CD14-positive monocyte (primary cell): Measurements from ENCODE around the gene CDH18. TPM values are rescaled to one million over a fixed set of nuclear protein-coding genes. Genes with fewer than 3 reads are reported as not detected.

Experiments
- DNase-seq, 3 donors: peaks; one replicate each; pipeline ENCODE4 v3.0.0-alpha.2; 2011 to 2022
- H2AFZ ChIP-seq: 2 replicates; pipeline ENCODE4 v1.6.0; 2012; ENCODE audit warnings: mild to moderate bottlenecking, low read depth, low read length, inconsistent platforms; ENCODE audit not compliant: insufficient read depth, poor library complexity, severe bottlenecking
- H3K27ac ChIP-seq, 2 donors: 1 replicate in 1 of 2; 2 replicates in 1 of 2; pipeline ENCODE4 v1.5.1; 2012 to 2013; ENCODE audit warnings: low read length in 2 of 2, control low read depth in 1 of 2, inconsistent platforms in 1 of 2, low read depth in 1 of 2, mild to moderate bottlenecking in 1 of 2
- H3K27me3 ChIP-seq, 2 donors: one replicate each; pipeline versions ENCODE4 v1.6.0 to v1.6.1; 2011 to 2013; ENCODE audit warnings: low read length in 2 of 2; ENCODE audit not compliant: control insufficient read depth in 2 of 2, insufficient read depth in 2 of 2
- H3K36me3 ChIP-seq, 2 donors: replicated peaks in 1 of 2; 1 replicate in 1 of 2; 2 replicates in 1 of 2; pipeline versions ENCODE4 v1.5.1 to v1.6.1; 2012 to 2013; ENCODE audit warnings: low read length in 2 of 2, control low read depth in 1 of 2, inconsistent platforms in 1 of 2, mild to moderate bottlenecking in 1 of 2; ENCODE audit not compliant: insufficient read depth in 2 of 2, control insufficient read depth in 1 of 2
- H3K4me1 ChIP-seq, 2 donors: 1 replicate in 1 of 2; 2 replicates in 1 of 2; pipeline versions ENCODE4 v1.5.1 to v1.6.1; 2012 to 2013; ENCODE audit warnings: low read length in 2 of 2, control low read depth in 1 of 2, inconsistent platforms in 1 of 2, mild to moderate bottlenecking in 1 of 2, moderate library complexity in 1 of 2; ENCODE audit not compliant: insufficient read depth in 2 of 2, control insufficient read depth in 1 of 2
- H3K4me2 ChIP-seq: replicated peaks from 2 replicates; pipeline ENCODE3; 2012; ENCODE audit warnings: low read length, moderate library complexity, mild to moderate bottlenecking; ENCODE audit not compliant: poor library complexity, severe bottlenecking; ENCODE audit errors: extremely low read depth
- H3K4me3 ChIP-seq, 3 experiments: fragments of 200-600 bp in 1 of 3; sonication (generic) in 1 of 3; replicated peaks in 1 of 3; 1 replicate in 2 of 3; 2 replicates in 1 of 3; pipeline ENCODE4 v1.5.1; 2011 to 2013; ENCODE audit warnings: low read length in 3 of 3, mild to moderate bottlenecking in 3 of 3, control low read depth in 2 of 3, low read depth in 2 of 3, inconsistent platforms in 1 of 3, moderate library complexity in 1 of 3
- H3K79me2 ChIP-seq: 2 replicates; pipeline ENCODE4 v1.6.0; 2012; ENCODE audit warnings: mild to moderate bottlenecking, control low read depth, inconsistent platforms, low read length, moderate library complexity; ENCODE audit not compliant: insufficient read depth
- H3K9ac ChIP-seq: 2 replicates; pipeline ENCODE4 v1.6.0; 2017; ENCODE audit warnings: low read length, mild to moderate bottlenecking; ENCODE audit not compliant: insufficient read depth, poor library complexity, severe bottlenecking
- H3K9me3 ChIP-seq, 2 donors: replicated peaks in 1 of 2; 1 replicate in 1 of 2; 2 replicates in 1 of 2; pipeline versions ENCODE4 v1.5.1 to v1.6.1; 2012 to 2013; ENCODE audit warnings: low read length in 2 of 2, control low read depth in 1 of 2; ENCODE audit not compliant: control insufficient read depth in 1 of 2, insufficient read depth in 1 of 2
- H4K20me1 ChIP-seq: 2 replicates; pipeline ENCODE4 v1.6.0; 2012; ENCODE audit warnings: mild to moderate bottlenecking, low read length, control low read depth, moderate library complexity; ENCODE audit not compliant: insufficient read depth
- H3K27ac Mint-ChIP-seq, 7 donors: one replicate each; pipeline ENCODE4 v1.8.0; 2020; ENCODE audit warnings: mild to moderate bottlenecking in 7 of 7, mixed read lengths in 7 of 7, moderate library complexity in 6 of 7, inconsistent platforms in 2 of 7
- H3K27me3 Mint-ChIP-seq, 3 donors: one replicate each; pipeline ENCODE4 v1.8.0; 2021 to 2022; ENCODE audit warnings: low read depth in 3 of 3, mild to moderate bottlenecking in 3 of 3, mixed read lengths in 3 of 3, moderate library complexity in 3 of 3, inconsistent platforms in 1 of 3
- H3K36me3 Mint-ChIP-seq, 2 donors: one replicate each; pipeline ENCODE4 v1.8.0; 2020; ENCODE audit warnings: mixed read lengths in 2 of 2, inconsistent platforms in 1 of 2, mild to moderate bottlenecking in 1 of 2
- H3K4me1 Mint-ChIP-seq: one replicate; pipeline ENCODE4 v1.8.0; 2020; ENCODE audit warnings: mild to moderate bottlenecking, mixed read lengths
- H3K4me3 Mint-ChIP-seq, 2 donors: one replicate each; pipeline ENCODE4 v1.8.0; 2020; ENCODE audit warnings: mild to moderate bottlenecking in 2 of 2, mixed read lengths in 2 of 2, moderate library complexity in 1 of 2
- H3K9me3 Mint-ChIP-seq, 7 donors: one replicate each; pipeline ENCODE4 v1.8.0; 2020 to 2022; ENCODE audit warnings: mixed read lengths in 7 of 7, mild to moderate bottlenecking in 6 of 7, moderate library complexity in 6 of 7, inconsistent platforms in 2 of 7
- CTCF ChIP-seq: fragments of 200-600 bp; IDR thresholded peaks from one replicate; pipeline ENCODE4 v1.8.0; 2022; ENCODE audit warnings: antibody characterized with exemption, mild to moderate bottlenecking
- WGBS: methylation state at CpG from one replicate; pipeline ENCODE4 v1.1.5; 2013; ENCODE audit warnings: missing lambda C conversion rate; ENCODE audit not compliant: insufficient coverage; 5-methylcytosine and 5-hydroxymethylcytosine counted together
- intact Hi-C, 2 donors: fragments of 100-400 bp; cut with micrococcal nuclease; formaldehyde crosslinking; loops; one replicate each; pipeline versions ENCODE4 v1.15.0 to v1.15.1; 2023
- polyA plus RNA-seq, 3 donors: library from polyadenylated mRNA; depleted of rRNA in 1 of 3; unstranded in 2 of 3; stranded (reverse) in 1 of 3; fragments of 300-500 nt in 2 of 3; fragments of >200 nt in 1 of 3; fragmentation: Illumina TruSeq in 2 of 3; gene quantifications; 1 replicate in 2 of 3; 2 replicates in 1 of 3; pipeline ENCODE4 v1.2.3, GENCODE V29; 2012 to 2021

CDH18 gene
- polyA plus RNA-seq, 3 donors, result not detected

DNA sequence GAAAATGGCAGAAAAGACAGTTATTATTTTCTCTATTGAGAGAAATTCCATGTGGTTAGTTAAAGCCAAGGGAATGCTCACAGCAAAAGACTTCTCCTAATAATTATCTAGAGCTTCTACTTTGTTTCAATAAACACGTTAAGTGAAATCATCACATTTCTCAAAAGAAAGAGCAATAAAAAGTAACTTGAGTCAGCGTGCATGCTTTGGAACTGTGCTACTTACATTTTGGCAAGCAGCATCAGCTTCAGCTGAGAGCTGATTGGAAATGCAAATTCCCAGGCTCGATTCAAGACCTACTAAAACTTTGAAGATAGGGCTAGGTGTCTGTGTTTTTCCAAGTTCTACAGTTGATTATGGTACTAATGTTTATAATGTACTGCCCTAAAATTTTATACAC, 132.1 kb downstream of the CDH18 start:
- no peak overlapping the region for H3K27ac Mint-ChIP-seq
- no peak for DNase-seq
- Histone ChIP-seq H4K20me1 (no peaks in the 10 kb centered on the region), H3K4me2 (no peak overlapping the region), H3K79me2 (no peaks in the 10 kb centered on the region), H3K27ac (no peak overlapping the region), H3K27me3 (no peaks in the 10 kb centered on the region), H3K36me3 (no peaks in the 10 kb centered on the region), H3K9ac (no peak overlapping the region), H2AFZ (no peak overlapping the region), H3K9me3 (peaks cover 0 to 4% of the 10 kb centered on the region in 2 donors), H3K4me3 (no peak overlapping the region), H3K4me1 (no peaks in the 10 kb centered on the region)
- 100% methylated on average over 1 of the region's 3 CpGs for WGBS
- H3K4me1 Mint-ChIP-seq, result no peaks in the 10 kb centered on the region
- no peaks in the 10 kb centered on the region for H3K27me3 Mint-ChIP-seq
- intact Hi-C loops, result no loop called here
- peaks cover 0 to 3% (median 0%) of the 10 kb centered on the region in 7 donors for H3K9me3 Mint-ChIP-seq
- no peak for TF ChIP-seq CTCF
- no peak overlapping the region for H3K4me3 Mint-ChIP-seq
- no peaks in the 10 kb centered on the region for H3K36me3 Mint-ChIP-seq

DNA sequence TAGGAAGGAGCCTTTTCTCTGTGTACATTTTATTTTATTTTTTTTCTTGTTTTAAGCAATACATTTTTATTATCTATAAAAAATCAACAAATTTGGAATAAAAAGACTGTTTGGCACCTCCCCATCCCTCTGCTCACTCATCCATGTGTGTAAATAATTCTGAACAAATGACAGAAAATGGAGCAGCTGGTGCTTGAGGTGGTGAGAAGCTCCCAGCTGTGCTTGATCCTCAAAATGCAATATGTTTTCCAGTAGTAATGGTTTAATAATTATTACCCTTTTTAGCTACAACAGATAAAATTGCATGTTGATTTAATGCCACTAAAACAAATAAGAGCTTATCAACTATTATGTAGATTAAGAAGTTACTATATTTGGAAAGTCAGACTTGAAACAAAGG, 132.5 kb downstream of the CDH18 start:
- no peak overlapping the region for H2AFZ ChIP-seq
- DNase-seq, result no peak
- no peaks in the 10 kb centered on the region for H3K36me3 Mint-ChIP-seq
- H3K27me3 Mint-ChIP-seq, result no peaks in the 10 kb centered on the region
- H3K4me2 ChIP-seq, result no peak overlapping the region
- H3K9me3 Mint-ChIP-seq, result peaks cover 0 to 3% (median 0%) of the 10 kb centered on the region in 7 donors
- no peak for TF ChIP-seq CTCF
- peaks cover 0 to 4% of the 10 kb centered on the region in 2 donors for H3K9me3 ChIP-seq
- H3K4me1 Mint-ChIP-seq, result no peaks in the 10 kb centered on the region
- H3K27me3 ChIP-seq, result no peaks in the 10 kb centered on the region
- H4K20me1 ChIP-seq, result no peaks in the 10 kb centered on the region
- intact Hi-C loops, result no loop called here
- no peaks in the 10 kb centered on the region for H3K36me3 ChIP-seq
- H3K27ac ChIP-seq, result no peak overlapping the region
- H3K4me1 ChIP-seq, result no peaks in the 10 kb centered on the region
- H3K79me2 ChIP-seq, result no peaks in the 10 kb centered on the region
- no peak overlapping the region for H3K4me3 Mint-ChIP-seq
- H3K4me3 ChIP-seq, result no peak overlapping the region
- H3K9ac ChIP-seq, result no peak overlapping the region
- H3K27ac Mint-ChIP-seq, result no peak overlapping the region
